H9 (cell line): ENCODE measurements around the gene FGF10. TPM values are rescaled to one million over a fixed set of nuclear protein-coding genes. Genes with fewer than 3 reads are reported as not detected.

Source experiments
- DNase-seq: peaks from one replicate; pipeline ENCODE4 v3.0.0-alpha.2; 2017
- H2AFZ ChIP-seq: one replicate; pipeline ENCODE4 v1.6.1; 2013; ENCODE audit warnings: mild to moderate bottlenecking, low read length, control low read depth, moderate library complexity
- H2AK5ac ChIP-seq: 2 replicates; pipeline ENCODE4 v1.6.1; 2013; ENCODE audit warnings: low read length, control low read depth, mixed read lengths; ENCODE audit not compliant: insufficient read length
- H2BK120ac ChIP-seq: one replicate; pipeline ENCODE4 v1.6.1; 2013; ENCODE audit warnings: low read depth, mild to moderate bottlenecking, low read length, control low read depth, inconsistent platforms; ENCODE audit not compliant: poor library complexity, severe bottlenecking
- H2BK12ac ChIP-seq: 2 replicates; pipeline ENCODE4 v1.6.1; 2013; ENCODE audit warnings: low read length, control low read depth, mixed read lengths, low read depth; ENCODE audit not compliant: insufficient read length
- H2BK15ac ChIP-seq: 2 replicates; pipeline ENCODE4 v1.6.1; 2013; ENCODE audit warnings: low read depth, low read length, control low read depth
- H2BK20ac ChIP-seq: one replicate; pipeline ENCODE4 v1.6.1; 2013; ENCODE audit warnings: low read depth, mild to moderate bottlenecking, low read length, control low read depth, inconsistent platforms; ENCODE audit not compliant: poor library complexity, severe bottlenecking
- H2BK5ac ChIP-seq: 2 replicates; pipeline ENCODE4 v1.6.1; 2013; ENCODE audit warnings: low read length, control low read depth, mixed read lengths; ENCODE audit not compliant: insufficient read length
- H3K14ac ChIP-seq: 2 replicates; pipeline ENCODE4 v1.6.1; 2013; ENCODE audit warnings: low read length, control low read depth; ENCODE audit not compliant: insufficient read depth
- H3K18ac ChIP-seq: 2 replicates; pipeline ENCODE4 v1.6.1; 2013; ENCODE audit warnings: low read depth, mild to moderate bottlenecking, mixed read lengths, low read length, control low read depth; ENCODE audit not compliant: insufficient read length
- H3K23ac ChIP-seq: 2 replicates; pipeline ENCODE4 v1.6.1; 2013; ENCODE audit warnings: low read length, control low read depth, mixed read lengths, low read depth; ENCODE audit not compliant: insufficient read length
- H3K23me2 ChIP-seq: 2 replicates; pipeline ENCODE4 v1.6.1; 2013; ENCODE audit warnings: low read depth, mild to moderate bottlenecking, mixed read lengths, low read length, control low read depth; ENCODE audit not compliant: insufficient read length, poor library complexity, severe bottlenecking
- H3K27ac ChIP-seq: 2 replicates; pipeline ENCODE4 v1.5.1; 2013; ENCODE audit warnings: low read length, control low read depth, mixed read lengths, low read depth; ENCODE audit not compliant: insufficient read length
- H3K27me3 ChIP-seq: 2 replicates; pipeline ENCODE4 v1.6.1; 2013; ENCODE audit warnings: low read length, control low read depth, inconsistent platforms; ENCODE audit not compliant: insufficient read depth
- H3K4ac ChIP-seq: 2 replicates; pipeline ENCODE4 v1.6.1; 2013; ENCODE audit warnings: low read depth, mild to moderate bottlenecking, control low read depth, inconsistent platforms, low read length, moderate library complexity
- H3K4me1 ChIP-seq: 2 replicates; pipeline ENCODE4 v1.6.1; 2013; ENCODE audit warnings: low read length, control low read depth, inconsistent platforms; ENCODE audit not compliant: insufficient read depth
- H3K4me2 ChIP-seq: 2 replicates; pipeline ENCODE4 v1.6.1; 2013; ENCODE audit warnings: low read length, control low read depth, mixed read lengths; ENCODE audit not compliant: insufficient read length, insufficient read depth
- H3K56ac ChIP-seq: 2 replicates; pipeline ENCODE4 v1.6.1; 2013; ENCODE audit warnings: low read depth, mild to moderate bottlenecking, mixed read lengths, low read length, control low read depth; ENCODE audit not compliant: insufficient read length
- H3K79me1 ChIP-seq: 2 replicates; pipeline ENCODE4 v1.6.1; 2013; ENCODE audit warnings: low read depth, mild to moderate bottlenecking, moderate library complexity, low read length, control low read depth, inconsistent platforms; ENCODE audit not compliant: insufficient read depth, poor library complexity, severe bottlenecking
- H3K79me2 ChIP-seq: 2 replicates; pipeline ENCODE4 v1.6.1; 2013; ENCODE audit warnings: low read length, control low read depth, inconsistent platforms; ENCODE audit not compliant: insufficient read depth
- H3K9ac ChIP-seq: 2 replicates; pipeline ENCODE4 v1.6.1; 2013; ENCODE audit warnings: low read length, control low read depth, mixed read lengths; ENCODE audit not compliant: insufficient read length; ENCODE audit errors: extremely low read depth
- H3K9me3 ChIP-seq: one replicate; pipeline ENCODE4 v1.6.1; 2013; ENCODE audit warnings: low read depth, low read length, inconsistent platforms; ENCODE audit not compliant: control insufficient read depth
- H3T11ph ChIP-seq: one replicate; pipeline ENCODE4 v1.6.1; 2013; ENCODE audit warnings: mild to moderate bottlenecking, low read length, control low read depth, inconsistent platforms
- H4K20me1 ChIP-seq: one replicate; pipeline ENCODE4 v1.6.1; 2013; ENCODE audit not compliant: control insufficient read depth, insufficient read length, insufficient read depth
- H4K5ac ChIP-seq: 2 replicates; pipeline ENCODE4 v1.6.1; 2013; ENCODE audit warnings: low read depth, mild to moderate bottlenecking, mixed read lengths, low read length, control low read depth; ENCODE audit not compliant: insufficient read length
- H4K8ac ChIP-seq: replicated peaks from 2 replicates; pipeline ENCODE4 v1.6.1; 2013; ENCODE audit warnings: low read length, control low read depth, mixed read lengths, low read depth; ENCODE audit not compliant: insufficient read length
- H4K91ac ChIP-seq: 2 replicates; pipeline ENCODE4 v1.6.1; 2013; ENCODE audit warnings: low read depth, mild to moderate bottlenecking, moderate library complexity, mixed read lengths, low read length, control low read depth; ENCODE audit not compliant: insufficient read length
- H3K27ac Mint-ChIP-seq, 3 experiments: 2 replicates in 2 of 3; 3 replicates in 1 of 3; pipeline ENCODE4 v1.8.0; 2020 to 2021; ENCODE audit warnings: mixed read lengths in 3 of 3, mild to moderate bottlenecking in 1 of 3, moderate library complexity in 1 of 3
- H3K27me3 Mint-ChIP-seq: 2 replicates; pipeline ENCODE4 v1.8.0; 2021; ENCODE audit warnings: low read depth, mild to moderate bottlenecking, moderate library complexity, mixed read lengths
- H3K36me3 Mint-ChIP-seq, 3 experiments: 2 replicates in 2 of 3; 3 replicates in 1 of 3; pipeline ENCODE4 v1.8.0; 2020 to 2021; ENCODE audit warnings: low read depth in 3 of 3, mixed read lengths in 3 of 3; ENCODE audit not compliant: insufficient read depth in 1 of 3
- H3K4me1 Mint-ChIP-seq, 2 experiments: 2 replicates each; pipeline ENCODE4 v1.8.0; 2020; ENCODE audit warnings: mixed read lengths in 2 of 2
- H3K4me3 Mint-ChIP-seq, 2 experiments: 2 replicates in 1 of 2; 3 replicates in 1 of 2; pipeline ENCODE4 v1.8.0; 2020 to 2021; ENCODE audit warnings: mild to moderate bottlenecking in 2 of 2, mixed read lengths in 2 of 2, moderate library complexity in 1 of 2
- H3K9me3 Mint-ChIP-seq, 2 experiments: 2 replicates in 1 of 2; 3 replicates in 1 of 2; pipeline ENCODE4 v1.8.0; 2020; ENCODE audit warnings: mild to moderate bottlenecking in 2 of 2, mixed read lengths in 2 of 2, moderate library complexity in 1 of 2
- total RNA-seq: library from RNA; stranded (reverse); gene quantifications from 2 replicates; pipeline ENCODE4 v1.2.1, GENCODE V29; 2021
- TF ChIP-seq, protein P1 (sequence below): fragments of 200-600 bp; sonication (generic); conservative IDR thresholded peaks from 3 replicates; pipeline ENCODE4 v1.8.0; 2021; ENCODE audit warnings: antibody characterized with exemption, mild to moderate bottlenecking

Gene FGF10
- total RNA-seq, 1 experiment from 2014 or later, result not detected

DNA sequence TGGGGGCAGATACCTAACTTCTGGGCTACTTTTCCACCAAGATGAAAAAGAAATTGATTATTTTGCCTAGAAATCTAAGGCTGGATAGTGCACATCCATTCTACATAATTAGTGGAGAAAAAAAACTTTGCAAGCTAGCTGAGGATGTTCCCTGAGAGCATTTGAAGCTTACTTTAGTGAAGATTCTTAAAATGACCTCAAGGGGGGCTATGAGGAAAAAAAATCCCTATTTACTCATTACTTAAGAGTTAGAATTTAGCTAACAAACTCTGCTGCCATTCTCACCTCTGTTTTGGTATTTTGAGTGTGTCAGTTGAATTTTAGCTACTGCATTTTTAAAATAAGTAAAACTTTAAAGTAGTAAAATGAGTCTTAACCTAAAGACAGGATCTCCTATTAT, 9.2 kb upstream of the FGF10 start:
- Histone ChIP-seq H3T11ph (no peak overlapping the region), H3K14ac (no peak overlapping the region), H3K27ac (no peak overlapping the region), H4K91ac (no peak overlapping the region), H3K23me2 (no peaks in the 10 kb centered on the region), H2BK20ac (no peak overlapping the region), H3K9me3 (no peaks in the 10 kb centered on the region), H4K5ac (no peak overlapping the region), H3K79me2 (no peaks in the 10 kb centered on the region), H2AK5ac (no peak overlapping the region), H3K4me2 (no peak overlapping the region), H3K9ac (no peak overlapping the region), H2BK5ac (no peak overlapping the region), H2AFZ (no peak overlapping the region), H2BK15ac (no peak overlapping the region), H3K4me1 (no peaks in the 10 kb centered on the region), H3K27me3 (no peaks in the 10 kb centered on the region), H3K4ac (no peak overlapping the region), H3K18ac (no peak overlapping the region), H3K79me1 (no peaks in the 10 kb centered on the region), H4K20me1 (no peaks in the 10 kb centered on the region), H2BK120ac (no peak overlapping the region), H4K8ac (no peak overlapping the region), H3K56ac (no peak overlapping the region), H3K23ac (no peak overlapping the region), H2BK12ac (no peak overlapping the region)
- TF ChIP-seq, protein P1, sequence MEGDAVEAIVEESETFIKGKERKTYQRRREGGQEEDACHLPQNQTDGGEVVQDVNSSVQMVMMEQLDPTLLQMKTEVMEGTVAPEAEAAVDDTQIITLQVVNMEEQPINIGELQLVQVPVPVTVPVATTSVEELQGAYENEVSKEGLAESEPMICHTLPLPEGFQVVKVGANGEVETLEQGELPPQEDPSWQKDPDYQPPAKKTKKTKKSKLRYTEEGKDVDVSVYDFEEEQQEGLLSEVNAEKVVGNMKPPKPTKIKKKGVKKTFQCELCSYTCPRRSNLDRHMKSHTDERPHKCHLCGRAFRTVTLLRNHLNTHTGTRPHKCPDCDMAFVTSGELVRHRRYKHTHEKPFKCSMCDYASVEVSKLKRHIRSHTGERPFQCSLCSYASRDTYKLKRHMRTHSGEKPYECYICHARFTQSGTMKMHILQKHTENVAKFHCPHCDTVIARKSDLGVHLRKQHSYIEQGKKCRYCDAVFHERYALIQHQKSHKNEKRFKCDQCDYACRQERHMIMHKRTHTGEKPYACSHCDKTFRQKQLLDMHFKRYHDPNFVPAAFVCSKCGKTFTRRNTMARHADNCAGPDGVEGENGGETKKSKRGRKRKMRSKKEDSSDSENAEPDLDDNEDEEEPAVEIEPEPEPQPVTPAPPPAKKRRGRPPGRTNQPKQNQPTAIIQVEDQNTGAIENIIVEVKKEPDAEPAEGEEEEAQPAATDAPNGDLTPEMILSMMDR, result no peak; the same call in 1 of the 3 replicates
- H3K27ac Mint-ChIP-seq, result no peak overlapping the region
- H3K36me3 Mint-ChIP-seq, result peaks cover 0 to 6% (median 0%) of the 10 kb centered on the region in 3 experiments; a peak in 1 of 7 replicates
- no peaks in the 10 kb centered on the region for H3K4me1 Mint-ChIP-seq
- DNase-seq, result no peak
- H3K4me3 Mint-ChIP-seq, result no peak overlapping the region; a peak in 1 of 5 replicates
- H3K27me3 Mint-ChIP-seq, result peaks cover 2% of the 10 kb centered on the region; the same call in 1 of the 2 replicates
- H3K9me3 Mint-ChIP-seq, result peaks cover 0 to 4% of the 10 kb centered on the region in 2 experiments; a peak in 3 of 5 replicates
